Measurements from ENCODE around the gene NDUFAF2. TPM values are rescaled to one million over a fixed set of nuclear protein-coding genes. Genes with fewer than 3 reads are reported as not detected.

Gene NDUFAF2
- total and polyA plus RNA-seq, 2 of the 13 experiments (the other 11 are each of a cell fraction or from before 2014, with no cell fraction given): 34.0 to 78.4 TPM

DNA sequence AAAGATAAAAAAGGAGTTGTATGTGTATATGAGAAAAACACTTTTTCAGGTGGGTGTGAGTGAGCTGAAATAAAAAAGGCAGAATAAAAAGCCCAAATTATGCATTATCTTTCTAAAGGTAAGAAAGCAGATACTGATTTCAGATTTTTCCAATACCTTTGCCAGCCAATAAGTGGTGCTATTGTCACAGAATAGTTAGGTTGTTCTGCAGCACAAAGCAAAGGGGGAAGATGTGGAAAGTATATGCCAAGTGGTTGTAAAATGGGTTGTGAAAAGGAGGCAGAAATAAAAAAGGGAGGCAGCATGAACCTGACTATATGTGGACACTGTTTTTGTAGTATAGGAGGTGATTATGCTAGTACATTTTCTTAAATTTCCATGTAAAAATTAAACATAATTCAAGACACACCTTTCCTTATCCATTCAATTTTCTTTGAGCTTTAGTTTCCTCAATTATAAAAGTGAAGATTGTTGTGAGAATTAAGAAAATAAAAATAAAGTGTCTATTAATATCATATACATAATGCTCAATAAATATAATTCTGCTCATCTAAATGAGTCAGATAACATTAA lies 110.5 kb downstream of the NDUFAF2 start (continued):
- TF ChIP-seq CEBPZ (IDR thresholded peaks at IDR 0.05; ENCODE audit: low read length): no peak
- TF ChIP-seq RAD21 (CRISPR knock-in tag; IDR thresholded peaks at IDR 0.05): peak; percentile 44
- TF ChIP-seq ZNF83 (CRISPR knock-in tag; IDR thresholded peaks at IDR 0.05; ENCODE audit: borderline replicate concordance): no peak
- TF ChIP-seq ZNF343 (CRISPR knock-in tag; IDR thresholded peaks at IDR 0.05): no peak
- TF ChIP-seq WIZ (CRISPR knock-in tag; IDR thresholded peaks at IDR 0.05): no peak
- no peak for TF ChIP-seq NR1H2 (CRISPR knock-in tag; IDR thresholded peaks at IDR 0.05; ENCODE audit: borderline replicate concordance, low read depth)
- no peak for TF ChIP-seq HDAC2 (CRISPR knock-in tag; IDR thresholded peaks at IDR 0.05)

DNA sequence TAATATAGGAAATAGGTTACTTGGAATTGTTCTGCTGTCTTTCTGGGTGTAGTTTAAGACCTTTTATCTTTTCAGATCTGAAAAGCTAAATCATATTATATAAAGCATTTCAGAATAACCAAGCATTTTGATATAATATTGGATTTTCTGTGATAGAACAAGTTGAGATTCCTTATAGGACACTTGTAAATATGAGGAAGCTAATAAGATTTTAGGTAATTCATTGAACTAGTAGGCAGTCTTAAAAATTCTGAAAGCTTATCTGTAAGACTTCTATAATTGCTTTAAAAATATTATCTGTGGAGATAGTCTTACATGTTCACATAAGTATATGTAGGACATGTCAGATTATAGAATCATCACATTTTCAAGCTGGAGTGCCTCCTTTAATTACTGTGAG lies 114.5 kb downstream of the NDUFAF2 start:
- CTCF ChIA-PET (ENCODE audit: low intra/inter-chr PET ratio, low total read pairs): no interaction called here
- FAIRE-seq: no peak
- intact Hi-C loops (cut with micrococcal nuclease; ENCODE audit: unreplicated experiment): loop anchor here (5.0 to 10.0 kb wide), 2 partner anchors 98 to 275 kb away; partner anchors contain the start of gene ZSWIM6
- TF ChIP-seq RFX5 (IDR thresholded peaks at IDR 0.05; ENCODE audit: low read depth, low read length) (no peak), HNRNPUL1 (IDR thresholded peaks at IDR 0.05; ENCODE audit: low read depth, low read length) (no peak), TCF7 (IDR thresholded peaks at IDR 0.05; ENCODE audit: low read depth) (no peak), CAMTA2 (CRISPR knock-in tag; IDR thresholded peaks at IDR 0.05; ENCODE audit: borderline replicate concordance) (no peak), FOXJ3 (CRISPR knock-in tag; IDR thresholded peaks at IDR 0.05; ENCODE audit: borderline replicate concordance) (no peak), CREB1 (IDR thresholded peaks at IDR 0.05) (no peak), CREB1 (CRISPR knock-in tag; IDR thresholded peaks at IDR 0.05) (no peak), ZNF280B (CRISPR knock-in tag; IDR thresholded peaks at IDR 0.05; ENCODE audit: borderline replicate concordance) (no peak), RAD51 (IDR thresholded peaks at IDR 0.05; ENCODE audit: borderline replicate concordance) (no peak), ZNF549 (CRISPR knock-in tag; IDR thresholded peaks at IDR 0.05) (no peak), KMT2B (CRISPR knock-in tag; IDR thresholded peaks at IDR 0.05) (no peak), SUZ12 (IDR thresholded peaks at IDR 0.05; ENCODE audit: low read depth, low read length) (no peak), ARHGAP35 (CRISPR knock-in tag; IDR thresholded peaks at IDR 0.05; ENCODE audit: borderline replicate concordance) (no peak), ZNF749 (CRISPR knock-in tag; IDR thresholded peaks at IDR 0.05; ENCODE audit: borderline replicate concordance) (no peak), NFKB2 (CRISPR knock-in tag; IDR thresholded peaks at IDR 0.05; ENCODE audit: borderline replicate concordance) (no peak)

More for the DNA sequence above, 114.5 kb downstream of the NDUFAF2 start:
- Histone ChIP-seq H3K9ac (ENCODE audit: insufficient read depth, low read depth, low read length) (no peak overlapping the region), H3K9me3 (ENCODE audit: low read length) (peaks cover 5% of the 10 kb centered on the region; the same call in 1 of the 2 replicates), H3K4me3 (replicated peaks in 1 of 3; ENCODE audit: insufficient read depth in 1 of 3, low read depth in 2 of 3, low read length in 3 of 3) (no peak overlapping the region), H3K79me2 (ENCODE audit: insufficient read depth, low read length) (no peaks in the 10 kb centered on the region), H3K4me2 (ENCODE audit: low read depth, low read length) (no peak overlapping the region), H3K27me3 (ENCODE audit: control insufficient read depth in 1 of 2, insufficient read depth in 2 of 2, low read length in 2 of 2) (no peaks in the 10 kb centered on the region), H3K36me3 (replicated peaks in 1 of 2; ENCODE audit: control insufficient read depth in 1 of 2, insufficient read depth in 2 of 2, low read length in 2 of 2) (0 out of 5 replicates have a peak, but pooled peaks cover 0 to 1% of the 10 kb centered on the region in 2 experiments), H2AFZ (ENCODE audit: low read length) (no peak overlapping the region), H3K27ac (ENCODE audit: extremely low read length, insufficient read depth, low read length) (no peak overlapping the region), H3K4me1 (ENCODE audit: insufficient read depth, low read length) (no peaks in the 10 kb centered on the region), H4K20me1 (ENCODE audit: insufficient read depth, low read length) (peaks cover 2% of the 10 kb centered on the region)
- DNase-seq (ENCODE audit: low spot score) (no peak), ATAC-seq (no peak)
- in situ Hi-C loops (cut with HindIII; ENCODE audit: extremely low pct_ligation_motif_present, low pct_unique_long_range_greater_than_20kb): loop anchor here (25.0 kb wide), 1 partner anchor 603 kb away; no protein-coding TSS in a partner anchor
- BruUV-seq (replicated peaks): no TSS peak
- POLR2A ChIA-PET: no interaction called here
